Activated CD8-positive, alpha-beta memory T cell treated with anti-CD3 and anti-CD28 coated beads, Interleukin-2, amount 10 ng/mL, durations not matched to agents 7 days and 5 days (primary cell): ENCODE data around the gene POM121L2. TPM values are rescaled to one million over a fixed set of nuclear protein-coding genes. Genes with fewer than 3 reads are reported as not detected.

Experiments
- ATAC-seq: fragments of 150-1000 bp; cut with Tn5 transposase; one replicate; pipeline ENCODE4 v1.10.0; 2021; ENCODE audit warnings: moderate library complexity
- CTCF ChIA-PET: fragments of 350-600 bp; sonication (Branson Sonifier 250); formaldehyde crosslinking; loops from one replicate; lab custom pipeline; 2021; ENCODE audit warnings: antibody characterized with exemption; lab: Charles Lee
- DNase-seq: peaks from one replicate; pipeline ENCODE4 v3.0.0-alpha.2; 2020
- H3K27ac Mint-ChIP-seq: one replicate; pipeline ENCODE4 v1.8.0; 2021; ENCODE audit warnings: mild to moderate bottlenecking, mixed read lengths
- H3K27me3 Mint-ChIP-seq: one replicate; pipeline ENCODE4 v1.8.0; 2021; ENCODE audit warnings: mixed read lengths
- H3K36me3 Mint-ChIP-seq: one replicate; pipeline ENCODE4 v1.8.0; 2021; ENCODE audit warnings: mild to moderate bottlenecking, mixed read lengths
- H3K4me1 Mint-ChIP-seq: one replicate; pipeline ENCODE4 v1.8.0; 2021; ENCODE audit warnings: mixed read lengths
- H3K4me3 Mint-ChIP-seq: one replicate; pipeline ENCODE4 v1.8.0; 2021; ENCODE audit warnings: mild to moderate bottlenecking, moderate library complexity, mixed read lengths
- H3K9me3 Mint-ChIP-seq: one replicate; pipeline ENCODE4 v1.8.0; 2022; ENCODE audit warnings: low read depth, mixed read lengths
- total RNA-seq, 2 experiments: library from RNA; stranded (reverse); gene quantifications; one replicate each; pipeline ENCODE4 v1.2.3, GENCODE V29; 2021

The POM121L2 gene
- total RNA-seq, 2 experiments from 2014 or later, result not detected

- CTCF ChIA-PET, result interaction anchor here (2.2 kb wide), 1 partner anchor 12 kb away, joined by 7 read pairs; no protein-coding TSS in a partner anchor
- Mint-ChIP-seq H3K4me1 (no peaks in the 10 kb centered on the region), H3K4me3 (no peak overlapping the region), H3K36me3 (no peaks in the 10 kb centered on the region), H3K9me3 (no peaks in the 10 kb centered on the region), H3K27me3 (peaks cover 51% of the 10 kb centered on the region), H3K27ac (no peak overlapping the region)
- DNase-seq, result no peak
- ATAC-seq, result no peak
Observed at GRCh38 chr6:27263886-27264285, 48.2 kb downstream of the POM121L2 start.

GRCh38 chr6:27260836-27261375 is 51.2 kb downstream of the POM121L2 start:
- peaks cover 47% of the 10 kb centered on the region for H3K27me3 Mint-ChIP-seq
- H3K4me1 Mint-ChIP-seq, result no peaks in the 10 kb centered on the region
- CTCF ChIA-PET, result no interaction called here
- H3K9me3 Mint-ChIP-seq, result no peaks in the 10 kb centered on the region
- ATAC-seq (no peak), DNase-seq (no peak)
- H3K4me3 Mint-ChIP-seq, result no peak overlapping the region
- H3K36me3 Mint-ChIP-seq, result no peaks in the 10 kb centered on the region
- no peak overlapping the region for H3K27ac Mint-ChIP-seq

GRCh38 chr6:27260369-27260768 is 51.7 kb downstream of the POM121L2 start:
- H3K4me3 Mint-ChIP-seq, result no peak overlapping the region
- ATAC-seq, result no peak
- H3K4me1 Mint-ChIP-seq, result no peaks in the 10 kb centered on the region
- CTCF ChIA-PET, result no interaction called here
- no peak overlapping the region for H3K27ac Mint-ChIP-seq
- DNase-seq, result no peak
- peaks cover 52% of the 10 kb centered on the region for H3K27me3 Mint-ChIP-seq
- no peaks in the 10 kb centered on the region for H3K36me3 Mint-ChIP-seq
- H3K9me3 Mint-ChIP-seq, result no peaks in the 10 kb centered on the region

Other genes with a start within 250 kb of the POM121L2 start
- under 1 TPM; 0.33 to 0.82 TPM for gene PRSS16, start 64.6 kb downstream of the POM121L2 start, total RNA-seq
- 1 to 10 TPM in 1 of 2 experiments, under 1 TPM in 1; 0.73 to 1.3 TPM for gene ZNF391, start 76.5 kb upstream of the POM121L2 start, total RNA-seq
- 10 to 100 TPM; 12.4 to 12.9 TPM for gene ZNF184, start 160.8 kb upstream of the POM121L2 start, total RNA-seq